H1 (cell line): Measurements from ENCODE around the gene CISTR. TPM values are rescaled to one million over a fixed set of nuclear protein-coding genes. Genes with fewer than 3 reads are reported as not detected.

Experiments
- CTCF ChIA-PET: fragments of 300-600 bp; sonication (Branson Sonifier 250); formaldehyde crosslinking; loops from one replicate; lab custom pipeline; 2021; ENCODE audit not compliant: partially characterized antibody; lab: Charles Lee
- POLR2A ChIA-PET: fragments of 300-600 bp; sonication (Branson Sonifier 250); formaldehyde crosslinking; loops from one replicate; lab custom pipeline; 2021; ENCODE audit warnings: inconsistent platforms; ENCODE audit not compliant: partially characterized antibody; lab: Charles Lee
- DNase-seq, 2 experiments: peaks; one replicate each; pipeline versions ENCODE4 v3.0.0 to v3.0.0-alpha.2; 2010 to 2022; ENCODE audit warnings: low spot score in 2 of 2, low read depth in 1 of 2, mixed read lengths in 1 of 2
- FAIRE-seq: peaks from 2 replicates; lab custom pipeline; 2011; peaks lifted over from hg19 to GRCh38; lab: Jason Lieb, UNC
- H2AFZ ChIP-seq: 2 replicates; pipeline ENCODE4 v1.8.1; 2012; ENCODE audit warnings: low read length, inconsistent platforms
- H2AK5ac ChIP-seq: 2 replicates; pipeline ENCODE4 v1.6.1; 2013; ENCODE audit warnings: low read depth, low read length
- H2BK120ac ChIP-seq: replicated peaks from 2 replicates; pipeline ENCODE3; 2013; ENCODE audit warnings: low read depth, low read length, inconsistent platforms
- H2BK12ac ChIP-seq: 2 replicates; pipeline ENCODE4 v1.6.1; 2013; ENCODE audit warnings: low read depth, low read length
- H2BK15ac ChIP-seq: 2 replicates; pipeline ENCODE4 v1.6.1; 2013; ENCODE audit warnings: low read length
- H2BK20ac ChIP-seq: 2 replicates; pipeline ENCODE4 v1.6.1; 2013; ENCODE audit warnings: low read length
- H2BK5ac ChIP-seq: 2 replicates; pipeline ENCODE4 v1.6.1; 2013; ENCODE audit warnings: low read depth, low read length
- H3K14ac ChIP-seq: 2 replicates; pipeline ENCODE4 v1.6.1; 2013; ENCODE audit warnings: inconsistent platforms; ENCODE audit not compliant: insufficient read length
- H3K18ac ChIP-seq: 2 replicates; pipeline ENCODE4 v1.6.1; 2013; ENCODE audit warnings: low read length; ENCODE audit errors: extremely low read depth
- H3K23ac ChIP-seq: 2 replicates; pipeline ENCODE4 v1.6.1; 2013; ENCODE audit warnings: inconsistent platforms; ENCODE audit not compliant: insufficient read length
- H3K23me2 ChIP-seq: 2 replicates; pipeline ENCODE4 v1.6.1; 2013; ENCODE audit warnings: low read depth, low read length
- H3K27ac ChIP-seq: 2 replicates; pipeline ENCODE4 v1.6.1; 2011; ENCODE audit warnings: low read depth, low read length, inconsistent platforms
- H3K27me3 ChIP-seq, 4 experiments: replicated peaks in 1 of 4; 1 replicate in 1 of 4; 2 replicates in 3 of 4; pipeline versions ENCODE4 v1.6.1 to v1.8.1; 2011 to 2013; ENCODE audit warnings: low read length in 3 of 4, mild to moderate bottlenecking in 3 of 4, inconsistent platforms in 2 of 4, mixed read lengths in 2 of 4, moderate library complexity in 1 of 4; ENCODE audit not compliant: control insufficient read depth in 3 of 4, insufficient read depth in 3 of 4; ENCODE audit errors: extremely low read depth in 1 of 4
- H3K36me3 ChIP-seq, 4 experiments: 2 replicates each; pipeline versions ENCODE4 v1.6.1 to v1.8.1; 2011 to 2013; ENCODE audit warnings: mild to moderate bottlenecking in 4 of 4, low read length in 3 of 4, moderate library complexity in 2 of 4, control low read depth in 1 of 4, inconsistent platforms in 1 of 4; ENCODE audit not compliant: insufficient read depth in 4 of 4, control insufficient read depth in 2 of 4
- H3K4ac ChIP-seq: replicated peaks from 2 replicates; pipeline ENCODE3; 2013; ENCODE audit warnings: low read length, low read depth, mixed read lengths, inconsistent platforms; ENCODE audit not compliant: insufficient read length
- H3K4me1 ChIP-seq, 4 experiments: replicated peaks in 1 of 4; 1 replicate in 1 of 4; 2 replicates in 3 of 4; pipeline versions ENCODE4 v1.6.1 to v1.8.1; 2011 to 2013; ENCODE audit warnings: low read length in 3 of 4, inconsistent platforms in 2 of 4, mixed read lengths in 1 of 4; ENCODE audit not compliant: insufficient read depth in 4 of 4, control insufficient read depth in 3 of 4
- H3K4me2 ChIP-seq, 2 experiments: 2 replicates each; pipeline versions ENCODE4 v1.6.1 to v1.8.1; 2011 to 2013; ENCODE audit warnings: low read depth in 2 of 2, low read length in 2 of 2, control low read depth in 1 of 2, inconsistent platforms in 1 of 2, mild to moderate bottlenecking in 1 of 2; ENCODE audit not compliant: insufficient read depth in 1 of 2
- H3K4me3 ChIP-seq, 4 experiments: fragments of 200-600, 300-600 bp in 1 of 4; sonication (generic), shearing (Covaris generic), sonication (Bioruptor Twin) in 1 of 4; 2 replicates each; pipeline versions ENCODE4 v1.5.1 to v1.8.1; 2011 to 2016; ENCODE audit warnings: low read length in 4 of 4, low read depth in 3 of 4, control low read depth in 2 of 4, inconsistent platforms in 2 of 4, mild to moderate bottlenecking in 2 of 4, mixed read lengths in 1 of 4, moderate library complexity in 1 of 4; ENCODE audit not compliant: insufficient read depth in 2 of 4; ENCODE audit errors: extremely low read depth in 1 of 4
- H3K56ac ChIP-seq: replicated peaks from 2 replicates; pipeline ENCODE3; 2013; ENCODE audit warnings: low read depth, mild to moderate bottlenecking, mixed read lengths, low read length, inconsistent platforms; ENCODE audit not compliant: insufficient read length
- H3K79me1 ChIP-seq: 2 replicates; pipeline ENCODE4 v1.6.1; 2013; ENCODE audit warnings: low read depth, low read length, control low read depth
- H3K79me2 ChIP-seq, 2 experiments: 2 replicates each; pipeline versions ENCODE4 v1.6.1 to v1.8.1; 2012 to 2013; ENCODE audit warnings: low read length in 2 of 2, mild to moderate bottlenecking in 2 of 2, inconsistent platforms in 1 of 2; ENCODE audit not compliant: insufficient read depth in 2 of 2, control insufficient read depth in 1 of 2
- H3K9ac ChIP-seq, 4 experiments: replicated peaks in 1 of 4; 1 replicate in 1 of 4; 2 replicates in 3 of 4; pipeline versions ENCODE4 v1.6.1 to v1.8.1; 2011 to 2013; ENCODE audit warnings: low read depth in 3 of 4, low read length in 3 of 4, control low read depth in 2 of 4, mild to moderate bottlenecking in 2 of 4, moderate library complexity in 2 of 4, inconsistent platforms in 1 of 4; ENCODE audit errors: extremely low read depth in 1 of 4
- H3K9me3 ChIP-seq, 2 experiments: 2 replicates each; pipeline versions ENCODE4 v1.6.1 to v1.8.1; 2012 to 2013; ENCODE audit warnings: mild to moderate bottlenecking in 2 of 2, moderate library complexity in 2 of 2, control low read depth in 1 of 2, inconsistent platforms in 1 of 2, low read depth in 1 of 2, low read length in 1 of 2, mixed read lengths in 1 of 2; ENCODE audit not compliant: insufficient read depth in 2 of 2
- H4K20me1 ChIP-seq, 2 experiments: replicated peaks in 1 of 2; 2 replicates each; pipeline versions ENCODE3 to v1.8.1; 2011 to 2013; ENCODE audit warnings: inconsistent platforms in 2 of 2, low read length in 2 of 2, mild to moderate bottlenecking in 1 of 2; ENCODE audit not compliant: insufficient read depth in 2 of 2, control insufficient read depth in 1 of 2
- H4K5ac ChIP-seq: 2 replicates; pipeline ENCODE4 v1.6.1; 2013; ENCODE audit warnings: low read length, low read depth, mixed read lengths, inconsistent platforms; ENCODE audit not compliant: insufficient read length
- H4K8ac ChIP-seq: 2 replicates; pipeline ENCODE4 v1.8.0; 2013; ENCODE audit warnings: mild to moderate bottlenecking, moderate library complexity, low read length, inconsistent platforms; ENCODE audit not compliant: insufficient read depth; ENCODE audit errors: extremely low read depth
- H4K91ac ChIP-seq: replicated peaks from 2 replicates; pipeline ENCODE3; 2013; ENCODE audit warnings: low read length, mixed read lengths, inconsistent platforms; ENCODE audit not compliant: insufficient read length
- CEBPB ChIP-seq: IDR thresholded peaks from 2 replicates; pipeline ENCODE4 v1.6.1; 2012; ENCODE audit warnings: low read depth, low read length
- EGR1 ChIP-seq: IDR thresholded peaks from 2 replicates; pipeline ENCODE4 v1.6.1; 2011; ENCODE audit warnings: low read depth, low read length, borderline replicate concordance
- EP300 ChIP-seq, 2 experiments: IDR thresholded peaks; 1 replicate in 1 of 2; 2 replicates in 1 of 2; pipeline ENCODE4 v1.6.1; 2011 to 2012; ENCODE audit warnings: low read depth in 2 of 2, low read length in 2 of 2, mild to moderate bottlenecking in 2 of 2, borderline replicate concordance in 1 of 2, inconsistent platforms in 1 of 2, moderate library complexity in 1 of 2
- EZH2 ChIP-seq: fragments of 200-600 bp; sonication (generic); IDR thresholded peaks from 2 replicates; pipeline ENCODE4 v1.7.1; 2012; ENCODE audit warnings: low read depth, mild to moderate bottlenecking, moderate library complexity, low read length, inconsistent platforms; ENCODE audit not compliant: severe bottlenecking
- GTF2F1 ChIP-seq: IDR thresholded peaks from 2 replicates; pipeline ENCODE4 v1.6.1; 2012; ENCODE audit warnings: low read depth, low read length, improper control_type of control experiment, borderline replicate concordance
- NRF1 ChIP-seq: IDR thresholded peaks from 2 replicates; pipeline ENCODE4 v1.6.1; 2011; ENCODE audit warnings: mild to moderate bottlenecking, low read depth, low read length, improper control_type of control experiment
- POLR2A ChIP-seq, 2 experiments: IDR thresholded peaks; 1 replicate in 1 of 2; 2 replicates in 1 of 2; pipeline ENCODE4 v1.6.1; 2011; ENCODE audit warnings: low read depth in 2 of 2, low read length in 2 of 2, mild to moderate bottlenecking in 2 of 2; ENCODE audit errors: control extremely low read depth in 1 of 2
- POU5F1 ChIP-seq: IDR thresholded peaks from 2 replicates; pipeline ENCODE4 v1.6.1; 2011; ENCODE audit warnings: low read depth, mild to moderate bottlenecking, low read length, moderate library complexity
- SIRT6 ChIP-seq: IDR thresholded peaks from one replicate; pipeline ENCODE4 v1.7.1; 2012; ENCODE audit warnings: low read length, inconsistent platforms
- TCF12 ChIP-seq: IDR thresholded peaks from 2 replicates; pipeline ENCODE4 v1.6.1; 2011; ENCODE audit warnings: low read depth, mild to moderate bottlenecking, low read length
- WGBS, 2 experiments: shearing (Covaris generic) in 1 of 2; methylation state at CpG; one replicate each; pipeline versions ENCODE4 v1.1.6 to v1.1.7; 2013 to 2015; ENCODE audit warnings: low lambda C conversion rate in 2 of 2, mixed read lengths in 2 of 2, inconsistent platforms in 1 of 2, low coverage in 1 of 2, missing lambda C conversion rate in 1 of 2; ENCODE audit not compliant: insufficient replicate concordance in 2 of 2, insufficient coverage in 1 of 2, insufficient read length in 1 of 2; ENCODE audit errors: extremely low coverage in 1 of 2, missing lambda C conversion rate in 1 of 2; 5-methylcytosine and 5-hydroxymethylcytosine counted together
- polyA plus RNA-seq, 7 experiments: library from polyadenylated mRNA; depleted of rRNA in 3 of 7; stranded (reverse) in 5 of 7; unstranded in 2 of 7; fragments of >200 nt in 5 of 7; fragments of 200-250 nt in 2 of 7; gene quantifications; 1 replicate in 5 of 7; 2 replicates in 1 of 7; 4 replicates in 1 of 7; pipeline versions ENCODE4 v1.2.1 to v1.2.3, GENCODE V29; 2011 to 2013; ENCODE audit warnings: missing spikeins in 2 of 7, mixed read lengths in 2 of 7
- total RNA-seq: library from RNA; stranded (reverse); fragmentation: NEBNext Ultra II Directional; extraction: Animal tissue kit (Norgen Biotek cat#: 25700); gene quantifications from 2 replicates; pipeline ENCODE4 v1.2.1, GENCODE V29; 2021

CISTR gene
- total and polyA plus RNA-seq, 2 of the 8 experiments (the other 6 are each of a cell fraction or from before 2014, with no cell fraction given) = not detected

DNA sequence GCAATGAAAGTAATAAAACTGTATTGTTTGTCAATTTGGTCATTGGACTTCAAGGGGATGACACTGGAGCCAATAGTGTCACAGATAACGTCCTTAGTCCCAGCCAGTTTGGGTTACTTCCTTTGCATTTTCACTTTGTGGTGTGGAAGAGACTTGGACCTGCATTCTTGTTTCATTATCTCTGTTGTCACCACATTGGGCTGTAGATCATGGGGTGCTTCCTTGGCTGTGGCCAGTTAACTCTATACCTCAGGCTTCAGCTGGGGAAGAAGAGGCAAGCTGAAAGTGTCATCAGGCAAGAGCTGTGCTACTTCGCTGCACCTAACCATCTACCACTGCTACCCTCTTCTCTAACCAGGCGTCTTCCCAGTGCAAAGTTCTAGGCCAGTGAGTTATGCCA is 15.1 kb upstream of the CISTR start:
- Histone ChIP-seq H2AFZ (no peak overlapping the region), H3K56ac (no peak overlapping the region), H4K91ac (no peak overlapping the region), H3K4me3 (no peak overlapping the region), H2BK5ac (no peak overlapping the region), H3K36me3 (no peaks in the 10 kb centered on the region), H4K20me1 (peaks cover 0 to 1% of the 10 kb centered on the region in 2 experiments), H3K18ac (no peak overlapping the region), H3K4ac (no peak overlapping the region), H3K4me1 (no peaks in the 10 kb centered on the region), H3K9me3 (no peaks in the 10 kb centered on the region), H4K8ac (no peak overlapping the region), H2BK12ac (no peak overlapping the region), H2BK120ac (no peak overlapping the region), H3K14ac (no peak overlapping the region), H2BK15ac (no peak overlapping the region), H3K23me2 (no peaks in the 10 kb centered on the region), H3K23ac (no peak overlapping the region), H3K27me3 (peaks cover 0 to 20% (median 9%) of the 10 kb centered on the region in 4 experiments; a peak in 5 of 7 replicates), H3K79me2 (no peaks in the 10 kb centered on the region), H3K4me2 (no peak overlapping the region), H3K9ac (no peak overlapping the region), H4K5ac (no peak overlapping the region), H3K27ac (no peak overlapping the region), H2AK5ac (no peak overlapping the region), H2BK20ac (no peak overlapping the region), H3K79me1 (no peaks in the 10 kb centered on the region)
- CTCF ChIA-PET = interaction anchor here (1.5 to 2.8 kb wide), 3 partner anchors 10 to 195 kb away, joined by 5 to 20 read pairs (median 6); no protein-coding TSS in a partner anchor
- no peak for TF ChIP-seq TCF12
- TF ChIP-seq CEBPB = no peak
- no peak for TF ChIP-seq GTF2F1
- TF ChIP-seq POLR2A (IDR thresholded peaks at IDR 0.05; ENCODE audit: control extremely low read depth in 1 of 2, low read depth in 2 of 2, low read length in 2 of 2) = no peak
- TF ChIP-seq NRF1 = no peak
- TF ChIP-seq EGR1 = no peak
- TF ChIP-seq SIRT6 = no peak
- TF ChIP-seq EZH2 = no peak
- TF ChIP-seq POU5F1 = no peak
- TF ChIP-seq EP300 (IDR thresholded peaks at IDR 0.05; ENCODE audit: borderline replicate concordance in 1 of 2, low read depth in 2 of 2, low read length in 2 of 2) = no peak
- DNase-seq = no peak
- POLR2A ChIA-PET = no interaction called here
- FAIRE-seq = no peak
- 59% methylated on average over 3 of the region's 3 CpGs; no CpG with 5 or more reads in 1 of the 2 experiments for WGBS, 2 experiments
